Stimulated activated CD4-positive, alpha-beta T cell treated with anti-CD3 and anti-CD28 coated beads, Interleukin-12 subunit alpha, Interleukin-12 subunit beta, amount 100 ng/mL, for 24 hours (primary cell): ENCODE results near the gene RAI1.

Experiments used
- DNase-seq, 2 experiments: peaks; one replicate each; pipeline ENCODE4 v3.0.0-alpha.2; 2020; ENCODE audit warnings: low read depth in 2 of 2

RAI1 gene

DNA sequence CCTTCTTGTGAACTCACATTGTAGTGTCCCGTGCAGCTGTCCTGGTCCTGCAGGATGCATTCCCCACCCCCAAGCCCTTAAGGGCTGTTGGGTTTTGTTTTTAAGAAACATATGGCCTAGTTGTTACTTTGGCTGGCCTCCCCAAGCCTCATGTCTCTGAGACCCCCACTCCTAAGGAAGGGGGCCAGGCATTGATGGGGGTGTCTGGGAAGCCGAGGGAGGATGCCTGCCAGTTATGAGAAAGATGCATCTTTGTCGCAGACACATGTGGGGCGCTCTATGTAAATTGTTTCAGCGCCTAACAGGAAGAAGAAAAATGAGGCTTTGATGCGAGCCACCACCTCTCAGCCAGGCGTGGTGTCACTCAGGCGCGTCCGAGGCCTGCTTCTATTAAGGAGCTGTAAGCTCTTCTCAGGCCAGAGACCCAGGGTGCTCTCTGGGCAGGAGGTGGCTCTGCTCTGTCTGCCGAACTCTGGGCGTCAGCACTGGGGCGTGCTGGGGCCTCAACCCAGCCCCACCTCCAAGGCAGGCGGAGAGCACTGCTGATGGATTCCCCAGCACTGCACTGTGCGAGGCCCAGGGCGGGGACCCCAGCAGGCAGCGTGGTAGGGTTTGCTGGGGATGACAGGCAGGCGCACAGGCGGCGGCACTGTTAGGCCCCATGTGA, 85.0 kb downstream of the RAI1 start:
- DNase-seq, result no peak

DNA sequence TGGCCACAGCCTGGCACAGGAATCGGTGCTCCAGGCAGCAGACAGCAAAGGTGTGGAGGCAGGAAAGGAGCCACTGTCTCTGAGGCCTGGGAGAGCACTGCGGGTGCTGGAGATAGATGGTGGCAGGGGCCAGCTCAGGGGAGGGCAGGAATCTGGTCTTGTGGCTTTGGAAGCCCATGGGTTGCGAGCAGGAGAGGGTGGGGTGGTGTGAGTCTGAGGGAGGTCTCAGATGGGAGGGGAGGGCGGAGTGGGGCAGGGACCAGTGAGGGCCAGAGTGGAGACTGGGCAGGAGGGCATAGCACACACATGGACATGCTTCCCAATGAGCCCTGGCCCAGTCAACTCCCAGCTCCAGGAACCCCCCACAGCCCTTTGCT, 85.5 kb downstream of the RAI1 start:
- DNase-seq, result no peak

DNA sequence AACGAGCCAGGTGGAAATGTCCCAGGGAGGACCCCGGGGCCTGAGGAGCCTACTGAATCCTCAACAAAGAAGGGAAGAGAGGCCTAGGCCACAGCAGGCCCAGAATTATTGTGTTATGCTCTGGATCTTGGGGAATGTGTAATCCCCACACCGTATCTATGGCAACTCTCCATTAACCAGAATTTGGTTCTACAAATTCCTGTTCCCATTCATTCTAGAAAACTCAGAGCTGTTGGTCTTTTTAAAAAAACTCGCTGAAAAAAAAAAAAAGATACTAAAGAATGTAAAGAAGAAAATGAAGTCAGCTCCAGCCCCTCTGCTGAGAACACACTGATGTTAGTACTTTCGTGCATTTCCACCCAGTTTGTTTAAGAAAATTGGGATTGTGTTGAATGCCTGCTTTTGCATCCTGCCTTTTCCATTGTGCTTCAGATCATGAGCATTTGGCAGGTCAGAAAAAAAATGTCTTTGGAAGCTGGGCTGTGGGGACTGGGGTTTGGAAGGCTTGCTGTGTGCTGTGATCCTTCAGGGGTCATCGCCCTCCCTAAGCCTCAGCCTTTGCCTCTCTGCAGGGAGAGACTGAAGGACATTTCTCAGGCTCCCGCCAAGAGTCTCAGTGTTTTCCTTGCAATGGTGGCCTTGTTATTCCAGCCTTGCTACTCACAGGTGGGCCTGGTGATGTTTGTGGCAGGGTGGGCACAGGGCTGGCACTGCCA, 86.1 kb downstream of the RAI1 start:
- DNase-seq, result no peak

DNA sequence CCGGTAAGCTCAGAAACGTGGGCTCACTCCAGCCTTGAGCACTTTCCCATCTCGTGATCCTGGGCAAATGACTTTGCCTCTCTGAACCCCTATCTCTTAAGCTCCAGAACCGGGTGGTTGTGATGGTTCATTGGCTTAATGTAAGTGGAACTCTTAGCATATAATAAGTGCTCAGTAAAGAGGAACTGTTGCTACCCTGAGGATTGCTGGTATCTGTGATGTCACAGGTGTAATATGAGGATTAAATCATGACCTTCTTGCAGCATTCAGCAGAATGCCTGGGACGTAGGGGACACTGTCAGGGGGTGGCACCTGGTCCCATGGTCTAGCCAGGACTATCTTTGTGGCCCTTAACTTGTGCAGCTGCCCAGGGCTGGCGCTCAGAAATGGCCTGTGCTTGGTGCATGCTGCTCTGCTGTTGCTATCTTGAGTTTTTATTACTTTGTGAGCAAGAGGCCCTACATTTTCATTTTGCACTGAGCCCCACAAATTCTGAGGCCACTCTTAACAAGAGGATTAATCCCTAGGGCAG, 86.7 kb downstream of the RAI1 start:
- DNase-seq, result no peak

DNA sequence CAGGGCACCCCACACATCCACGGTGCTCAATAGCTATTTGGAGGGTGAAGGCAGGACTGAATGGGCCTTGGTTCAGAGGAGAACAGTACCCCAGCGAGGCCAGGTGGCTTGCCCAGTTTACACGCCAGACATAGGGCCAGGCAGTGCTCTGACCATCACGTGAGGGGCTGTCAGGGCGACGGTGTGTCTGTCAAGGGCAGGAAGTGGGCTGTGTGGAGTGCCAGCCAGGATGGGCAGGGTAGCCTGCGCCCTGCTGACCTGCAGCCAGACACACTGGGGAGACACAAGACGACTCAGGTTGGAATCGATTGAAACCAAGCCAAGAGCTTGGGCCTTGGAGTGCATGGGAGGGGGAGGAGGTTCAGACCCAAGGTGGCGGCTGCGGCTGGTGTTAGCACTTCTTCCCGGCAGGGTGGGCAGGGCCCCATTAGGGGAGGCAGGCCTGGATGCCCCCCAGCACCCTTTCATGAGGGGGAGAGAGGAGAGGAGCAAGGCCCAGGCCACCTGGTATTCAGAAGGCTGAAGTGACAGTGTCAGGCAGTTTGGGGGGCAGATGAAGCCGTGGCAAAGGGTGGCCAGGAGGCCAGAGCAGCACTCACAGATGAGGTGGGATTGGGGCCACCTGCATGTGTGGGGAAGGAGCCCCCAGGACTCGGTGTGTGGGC, 87.3 kb downstream of the RAI1 start:
- DNase-seq, result no peak

DNA sequence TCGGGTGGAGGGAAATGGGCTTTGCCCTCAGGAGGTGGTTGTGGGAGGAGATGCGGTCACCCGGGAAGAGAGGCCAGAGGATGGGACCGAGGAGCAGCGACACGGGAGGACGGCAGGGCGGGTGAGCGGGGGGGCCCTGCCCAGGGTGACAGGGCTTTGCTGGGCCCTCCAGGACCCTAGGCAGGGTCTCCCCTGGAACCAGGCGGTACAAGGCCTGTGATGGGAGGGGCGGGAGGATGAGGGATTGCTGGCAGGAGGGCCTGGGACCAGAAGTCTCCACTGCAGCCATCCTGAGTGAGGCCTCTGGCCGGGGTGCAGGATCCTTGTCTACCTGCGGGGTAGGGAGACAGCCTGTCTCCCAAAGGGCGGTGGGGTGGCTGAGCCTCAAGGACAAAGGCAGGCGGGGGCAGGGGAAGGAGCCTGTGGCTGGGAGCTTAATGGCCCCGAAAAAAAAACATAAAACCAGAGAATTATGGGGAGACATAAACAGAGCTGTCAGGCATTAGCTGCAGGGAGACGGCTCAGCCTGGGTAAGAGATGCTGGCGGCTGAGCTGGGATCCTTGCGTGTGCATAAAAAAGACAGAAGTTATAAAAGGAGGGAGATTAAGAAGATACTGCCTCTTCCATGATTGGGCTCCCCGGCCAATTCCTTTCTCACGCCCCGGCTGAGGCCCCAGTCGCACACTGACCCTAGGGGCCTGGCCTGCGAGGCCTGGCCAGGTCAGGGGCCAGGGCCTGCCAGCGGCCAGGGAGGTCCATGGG, 88.8 kb downstream of the RAI1 start:
- no peak for DNase-seq

DNA sequence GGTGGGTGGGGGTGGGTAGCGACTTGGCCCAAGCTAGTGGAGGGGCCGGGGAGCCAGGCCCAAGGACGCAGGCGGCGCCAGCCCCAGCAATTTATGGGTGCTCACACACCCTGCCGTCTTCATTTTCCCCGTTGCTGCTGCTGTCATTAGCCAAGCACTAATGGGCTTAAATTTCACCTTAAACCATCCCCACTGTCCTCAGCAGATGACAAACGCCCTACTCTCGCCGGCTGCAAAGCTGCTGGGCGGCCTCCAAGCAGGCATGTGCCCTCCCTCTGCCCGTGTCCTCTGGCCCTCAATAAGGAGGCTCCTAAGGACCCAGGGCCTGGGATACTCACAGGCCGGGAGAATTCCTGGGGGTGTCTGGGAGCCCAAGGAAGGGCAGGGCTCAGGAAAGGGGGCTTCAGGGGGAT, 89.4 kb downstream of the RAI1 start:
- DNase-seq, result no peak

DNA sequence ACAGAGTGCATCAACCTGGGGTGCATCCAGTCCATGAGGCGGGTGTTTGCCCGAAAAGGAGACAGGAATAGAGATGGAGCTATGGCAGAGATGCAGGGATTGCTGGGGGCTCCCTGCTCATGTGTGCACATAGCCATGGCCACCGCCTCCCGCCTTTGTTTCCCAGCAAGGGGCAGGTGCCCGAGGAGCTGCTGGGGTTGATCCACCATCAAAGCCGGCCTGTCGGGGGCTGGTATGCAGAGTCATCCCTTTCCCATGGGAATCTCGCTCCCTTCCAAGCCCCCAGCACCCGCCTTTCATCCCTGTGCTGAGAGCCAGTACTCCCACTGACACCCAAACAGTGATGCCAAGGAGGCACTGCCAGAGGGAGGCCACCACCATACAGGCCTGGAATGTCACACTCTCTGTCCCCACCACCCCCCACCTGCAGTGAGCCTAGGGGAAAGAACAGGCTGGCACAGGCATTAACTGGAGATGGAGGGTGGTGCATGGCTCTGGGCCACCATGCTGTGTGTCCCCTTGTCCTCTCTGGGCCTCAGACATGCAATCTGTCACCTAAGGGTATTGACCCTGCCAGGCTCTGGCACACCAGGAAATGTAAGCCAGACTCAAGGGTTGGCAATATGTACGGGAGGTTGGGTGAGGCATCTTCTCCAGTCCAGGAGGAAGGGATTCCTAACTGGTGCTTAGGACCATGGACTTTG, 90.4 kb downstream of the RAI1 start:
- DNase-seq, result no peak

DNA sequence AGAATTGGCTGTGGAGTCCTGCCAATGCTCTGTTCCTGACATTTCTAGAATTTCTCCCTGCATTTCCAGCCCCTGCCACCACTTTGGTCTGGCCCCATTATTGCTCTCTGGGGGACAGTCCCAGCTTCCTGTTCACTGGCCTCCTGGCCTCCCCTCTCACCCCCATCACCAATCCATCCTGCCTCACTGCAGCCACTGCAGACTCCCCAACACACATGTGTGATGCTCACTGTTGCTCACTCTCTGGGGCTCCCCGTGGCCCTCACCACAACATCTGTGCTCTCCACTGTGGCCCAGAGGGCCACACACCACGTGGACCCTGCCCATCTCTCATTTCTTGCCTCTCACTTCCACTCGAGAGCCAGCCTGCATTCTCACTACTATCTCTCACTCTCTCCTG, 91.0 kb downstream of the RAI1 start:
- DNase-seq, result no peak

DNA sequence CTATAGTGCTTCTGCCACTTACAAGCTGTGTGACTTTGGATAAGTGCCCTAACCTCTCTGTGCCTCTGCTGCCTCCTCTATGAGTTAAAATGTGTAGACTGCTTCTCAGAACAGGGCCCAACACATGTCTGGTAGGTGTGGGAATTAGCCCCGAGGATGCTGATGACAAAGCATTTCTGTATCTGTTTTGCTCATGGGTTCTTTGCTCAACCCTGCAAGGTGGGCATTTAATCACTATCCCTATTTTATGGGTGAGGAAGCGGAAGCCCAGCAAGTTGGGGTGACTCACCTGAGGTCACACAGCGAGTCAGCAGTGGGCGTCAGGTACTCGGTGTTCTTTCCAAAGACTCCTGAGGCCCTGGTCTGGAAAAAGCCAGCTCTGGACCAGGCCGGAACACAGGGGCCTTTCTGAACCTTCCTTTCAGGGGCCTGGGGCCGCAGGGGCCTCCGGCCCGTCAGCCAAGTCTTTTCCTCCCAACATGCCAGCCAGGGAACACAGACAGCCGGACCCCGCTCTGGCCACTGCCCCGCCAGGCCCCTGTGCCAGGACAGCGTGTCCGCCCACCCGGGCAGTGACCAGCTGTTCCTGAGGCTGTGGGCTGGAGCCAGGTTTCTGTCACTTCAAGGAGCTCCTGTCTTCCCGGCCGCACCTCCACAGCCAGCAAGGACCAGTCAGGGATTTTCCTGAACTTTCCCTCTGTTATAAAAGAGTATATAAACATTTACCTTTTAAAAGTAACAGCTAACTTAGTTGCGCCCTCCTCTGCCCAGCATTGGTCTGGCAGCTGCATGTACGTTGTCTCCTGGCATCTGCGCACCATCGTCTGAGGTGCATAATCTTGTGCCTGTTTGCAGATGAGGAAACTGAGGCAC, 93.0 kb downstream of the RAI1 start:
- no peak for DNase-seq

DNA sequence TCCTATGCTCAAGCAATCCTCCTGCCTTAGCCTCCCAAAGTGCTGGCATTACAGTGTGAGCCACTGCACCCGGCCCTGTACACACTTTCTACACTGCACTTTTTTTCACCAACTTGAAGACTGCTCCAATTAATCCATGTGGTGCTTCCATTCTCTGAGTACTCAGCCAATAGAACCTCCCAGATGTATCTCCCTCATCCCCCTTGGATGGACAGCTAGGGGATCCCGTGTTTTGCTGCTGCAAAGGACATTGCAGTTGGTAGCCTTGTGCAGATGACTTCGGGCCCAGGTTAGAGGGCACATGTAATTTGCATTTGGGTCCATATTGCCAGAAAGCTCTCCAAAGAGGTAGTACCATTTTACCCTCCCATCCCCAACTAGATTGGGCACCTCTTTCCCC, 95.6 kb downstream of the RAI1 start:
- DNase-seq, result no peak

DNA sequence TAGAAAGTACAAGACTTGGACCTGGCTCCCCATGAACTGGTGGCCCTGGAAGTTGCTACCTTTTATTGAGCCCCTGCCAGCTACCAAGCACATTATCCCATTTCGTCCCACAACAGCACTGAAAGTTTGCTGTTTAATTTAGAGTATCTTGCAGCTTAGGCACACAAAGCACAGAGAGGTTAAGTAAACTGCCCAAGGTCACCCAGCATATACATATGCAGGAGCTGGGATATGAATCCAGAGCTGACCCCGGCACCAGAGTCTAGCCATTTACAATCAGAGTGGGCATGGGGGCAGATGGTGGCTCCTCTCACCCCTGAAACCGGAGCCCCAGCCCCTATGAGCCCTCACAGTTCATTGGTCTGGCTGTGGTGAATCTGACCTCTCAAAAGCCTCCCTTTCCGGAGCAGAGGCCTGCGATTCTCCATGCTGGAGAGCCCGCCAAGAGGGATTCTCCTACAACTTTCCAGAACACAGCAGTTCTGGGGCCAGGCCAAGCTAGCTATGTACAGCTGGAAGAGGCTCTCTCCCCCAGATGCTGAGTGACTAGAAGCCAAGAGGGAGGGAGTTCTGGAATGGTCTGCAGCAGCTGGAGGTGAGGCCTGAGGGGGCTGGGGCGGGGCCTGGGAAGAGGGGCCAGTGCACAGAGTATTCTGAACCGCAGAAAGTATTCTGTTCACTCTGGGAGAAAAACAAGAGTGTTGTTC, 97.2 kb downstream of the RAI1 start:
- no peak for DNase-seq

DNA sequence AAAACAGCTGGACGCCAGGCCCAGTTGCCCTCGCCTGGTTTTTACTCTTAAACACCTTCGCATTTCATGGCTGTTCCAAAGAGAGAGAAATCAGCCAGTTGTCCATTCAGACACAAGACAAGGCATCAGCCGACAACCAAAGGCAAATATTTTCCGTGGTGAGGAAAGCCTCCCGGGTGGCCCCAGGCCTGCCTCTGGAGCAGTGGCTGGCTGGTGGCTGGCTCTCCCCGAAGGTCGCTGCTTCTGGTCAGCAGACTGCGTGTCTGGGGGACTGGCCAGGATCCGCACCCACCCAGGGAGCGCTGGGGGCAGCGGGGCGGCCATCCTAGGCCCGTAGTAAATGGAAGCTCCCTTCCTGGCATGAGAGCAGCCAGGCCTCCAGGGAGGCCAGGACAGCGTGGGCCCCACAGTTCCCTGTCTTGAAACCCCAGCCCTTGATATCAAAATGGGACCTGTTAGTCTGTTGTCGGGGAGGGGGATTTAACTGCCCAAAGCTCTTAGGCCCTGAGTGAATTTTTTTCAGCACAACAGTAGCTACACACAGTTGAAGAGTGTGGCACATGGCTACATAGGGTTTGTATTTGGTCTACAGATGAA, 97.9 kb downstream of the RAI1 start:
- DNase-seq, result no peak

DNA sequence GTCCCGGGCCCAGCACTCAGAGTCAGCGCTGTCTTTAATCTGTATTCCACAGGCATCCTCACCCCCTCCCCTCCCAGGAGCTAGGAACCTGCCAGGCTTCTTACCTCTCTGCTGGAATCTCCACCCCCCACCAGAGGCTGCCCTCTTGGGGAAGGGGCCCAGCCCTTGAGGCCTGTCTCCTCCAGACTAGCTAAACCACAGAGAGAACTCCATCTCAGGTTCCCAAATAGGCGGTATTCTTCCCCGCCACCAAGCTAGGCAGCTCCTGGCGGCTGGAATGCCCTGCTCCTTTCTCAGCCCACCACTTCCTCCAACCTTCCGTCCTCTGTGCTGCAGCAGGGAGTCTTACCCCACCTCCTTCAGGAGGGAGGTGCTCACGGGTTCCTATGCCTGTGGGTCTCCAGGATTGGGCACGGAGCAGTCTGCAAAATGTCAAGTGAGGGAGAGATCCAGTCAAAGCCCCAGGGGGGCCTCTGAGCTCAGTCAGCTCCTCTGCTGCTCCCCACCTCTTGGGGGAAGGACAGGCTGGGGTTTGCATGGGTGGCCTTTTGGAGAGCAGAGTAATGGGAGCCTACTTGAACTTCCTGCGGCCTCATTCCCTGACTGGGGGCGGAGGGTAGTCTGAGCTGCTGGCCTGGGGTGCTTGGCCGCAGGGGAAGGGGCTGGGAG, 99.8 kb downstream of the RAI1 start:
- DNase-seq, result no peak

DNA sequence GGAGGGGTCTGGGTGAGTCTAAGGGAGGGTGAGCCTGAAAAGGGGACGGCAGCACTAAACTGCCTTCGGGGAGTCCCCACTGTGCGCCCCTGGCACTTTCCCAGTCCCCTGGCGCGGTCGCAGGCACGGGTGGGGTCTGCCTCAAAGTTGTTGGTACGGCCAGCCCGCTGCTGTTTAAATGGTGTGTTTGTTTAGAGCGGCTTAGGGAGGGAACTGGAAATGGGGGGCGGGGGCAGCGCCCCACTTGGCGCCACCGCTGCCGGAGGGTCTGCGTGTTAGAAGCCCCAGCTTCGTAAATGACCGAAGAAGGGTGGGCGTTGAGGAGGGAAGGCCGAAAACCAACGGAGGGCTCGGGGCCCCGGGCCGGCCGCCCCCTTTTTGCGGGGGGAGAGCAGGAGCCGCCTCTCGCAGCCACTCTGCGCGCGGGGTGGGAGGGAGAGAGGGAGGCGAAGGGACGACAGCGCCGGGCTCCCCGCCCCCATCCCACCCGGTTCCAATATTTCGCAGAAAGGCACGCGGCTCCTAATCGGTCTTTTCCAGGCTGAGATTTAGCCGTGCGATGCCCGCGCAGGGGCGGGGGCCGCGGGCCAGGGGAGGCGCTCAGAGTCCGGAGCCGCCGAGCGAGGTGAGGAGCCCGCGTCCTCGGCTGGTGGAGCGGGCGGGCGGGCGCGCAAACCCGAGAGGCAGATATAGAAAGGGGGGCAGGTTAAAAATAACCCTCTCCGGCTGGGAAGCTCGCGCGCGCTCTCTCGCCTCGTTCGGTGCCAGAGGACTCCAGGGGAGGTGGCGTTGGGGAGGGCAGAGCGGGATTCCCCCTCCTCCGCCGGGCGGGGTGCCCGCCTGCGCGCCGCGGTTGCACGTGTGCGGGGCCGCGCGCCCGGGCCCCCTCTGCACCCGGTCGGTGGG, 100.6 kb downstream of the RAI1 start:
- no peak for DNase-seq

DNA sequence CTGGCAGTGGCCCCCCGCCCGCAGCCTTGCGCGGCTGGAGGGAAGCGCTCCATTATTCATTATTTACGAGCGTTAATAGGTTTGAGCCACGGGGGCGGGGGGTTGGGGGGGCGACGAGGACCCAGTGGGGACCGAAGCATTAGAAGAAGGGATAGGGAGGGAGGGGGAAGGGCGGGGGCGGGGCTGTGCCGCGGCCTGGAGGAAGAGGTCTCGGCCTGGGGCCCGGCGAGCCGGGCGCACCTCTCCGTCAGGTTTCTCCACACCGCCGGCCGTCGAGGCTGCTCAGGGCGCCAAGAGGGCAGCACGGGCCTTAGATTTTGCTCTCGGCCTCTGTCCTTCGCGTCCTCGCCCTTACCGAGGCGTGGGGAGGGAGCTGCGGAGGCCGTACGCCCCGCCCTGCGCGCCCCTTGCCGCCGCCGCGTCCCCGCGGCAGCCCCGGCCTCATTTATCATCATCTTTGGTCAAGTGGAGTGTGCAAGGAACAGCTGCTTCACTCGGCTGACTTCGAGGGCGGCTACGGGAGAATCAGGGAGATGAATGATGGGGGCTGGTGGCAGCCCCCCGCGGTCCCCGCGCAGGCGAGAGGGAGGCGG, 101.4 kb downstream of the RAI1 start:
- no peak for DNase-seq

DNA sequence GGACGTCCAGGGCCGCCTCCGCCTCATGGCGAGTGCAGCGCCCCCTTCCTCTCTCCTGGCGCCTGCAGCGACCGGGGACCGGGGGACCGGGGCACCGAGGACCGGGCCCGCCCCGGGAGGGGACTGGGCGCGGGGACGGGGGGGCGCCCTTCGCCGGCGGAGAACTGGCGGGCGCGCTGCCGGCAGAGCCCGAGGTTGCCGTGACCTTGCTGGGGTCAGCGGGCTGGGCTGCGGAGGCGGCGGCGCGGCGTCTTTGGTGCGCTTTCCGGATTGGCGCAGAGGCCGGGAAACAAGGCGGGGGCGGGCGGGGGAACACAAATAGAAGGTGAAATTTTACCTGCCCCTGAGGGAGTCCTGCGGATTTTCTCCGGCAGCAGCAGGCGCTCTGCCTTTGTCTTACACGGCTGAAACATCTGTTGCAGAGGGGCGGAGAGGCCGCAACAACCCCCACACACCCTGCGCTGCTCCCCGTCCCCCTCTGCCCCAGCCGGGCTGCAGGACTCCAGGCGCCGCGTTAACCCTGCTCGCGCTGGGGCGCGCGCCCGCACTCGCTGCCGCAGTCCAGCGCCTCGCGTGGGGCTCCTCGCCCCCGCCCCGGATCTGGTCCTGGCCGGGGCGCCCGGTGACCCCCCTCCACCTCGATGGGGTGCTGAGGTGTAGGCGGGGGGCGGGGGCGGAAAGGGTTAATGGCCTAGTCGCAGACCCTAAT, 102.0 kb downstream of the RAI1 start:
- peak in 1 of 2 experiments; percentile 54 for DNase-seq
